ENCODE data around the gene PTPN18.

The PTPN18 gene

DNA sequence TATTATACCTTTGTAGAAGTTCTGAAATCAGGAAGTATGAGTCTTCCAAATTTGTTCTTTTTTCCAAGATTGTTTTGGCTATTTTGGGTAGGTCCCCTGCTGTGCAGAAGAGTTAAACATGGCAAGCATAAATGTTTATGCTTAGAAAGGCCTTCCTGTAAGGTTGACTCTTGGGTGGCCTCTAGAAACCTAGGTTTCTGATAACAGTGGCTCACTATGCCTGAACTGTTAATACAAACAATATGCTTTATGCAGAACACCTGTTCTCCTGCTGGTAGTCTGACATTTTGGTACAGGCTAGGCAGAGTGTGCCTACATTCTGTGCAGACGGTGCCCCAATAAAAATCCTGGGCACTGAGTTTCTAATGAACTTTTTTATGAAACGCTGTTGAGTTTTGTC is 10.1 kb downstream of the PTPN18 start:
- no peak for FAIRE-seq

- FAIRE-seq = no peak
These were observed 10.9 kb downstream of the PTPN18 start for GRCh38 chr2:130366720-130367119.

DNA sequence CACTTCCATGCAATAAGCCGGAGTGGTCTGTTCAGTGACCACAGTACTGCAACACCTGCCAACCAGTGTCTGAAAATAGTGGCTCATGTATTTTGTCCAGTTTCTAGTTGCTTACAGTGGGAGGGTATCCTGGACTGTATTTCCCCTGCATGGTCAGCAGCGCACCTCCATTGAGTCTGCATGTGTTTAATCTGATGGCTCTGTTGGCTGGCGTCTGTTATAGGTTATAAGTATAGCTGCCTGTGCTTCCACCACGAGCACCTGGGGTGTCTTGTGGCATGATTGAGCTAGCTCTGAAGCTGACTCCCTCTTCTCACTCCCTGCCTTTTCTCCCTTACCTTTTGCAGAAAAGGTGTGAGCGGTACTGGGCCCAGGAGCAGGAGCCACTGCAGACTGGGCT is 12.9 kb downstream of the PTPN18 start:
- FAIRE-seq = no peak

DNA sequence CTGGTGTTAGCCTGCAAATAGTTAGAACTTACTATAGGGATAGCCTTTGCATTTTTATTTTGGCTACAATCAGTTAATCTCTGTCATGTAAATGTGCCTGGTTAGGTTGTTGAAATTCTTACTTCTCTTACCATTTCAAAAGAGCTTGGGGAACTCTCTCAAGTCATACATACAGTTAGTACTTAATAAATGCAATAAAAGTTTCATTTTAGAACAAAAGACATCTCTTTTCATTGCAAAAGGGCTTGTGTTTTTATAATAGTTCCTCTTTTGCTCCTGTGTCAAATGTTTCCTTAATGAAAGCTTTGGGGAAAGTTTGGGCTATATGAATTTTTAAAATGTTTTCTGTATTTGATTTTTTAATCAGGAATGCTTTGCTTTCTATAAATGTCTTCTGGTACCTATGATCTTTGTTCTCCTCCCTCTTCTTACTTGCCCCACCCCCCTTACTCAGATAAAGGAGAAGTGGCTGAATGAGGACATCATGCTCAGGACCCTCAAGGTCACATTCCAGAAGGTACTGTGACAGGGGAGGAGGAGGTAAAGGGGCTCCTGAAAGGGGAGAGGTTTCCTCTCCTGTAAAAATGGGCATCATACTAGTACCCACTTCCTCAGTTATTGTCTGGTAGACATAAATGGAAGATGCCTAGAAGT is 13.6 kb downstream of the PTPN18 start:
- no peak for FAIRE-seq

DNA sequence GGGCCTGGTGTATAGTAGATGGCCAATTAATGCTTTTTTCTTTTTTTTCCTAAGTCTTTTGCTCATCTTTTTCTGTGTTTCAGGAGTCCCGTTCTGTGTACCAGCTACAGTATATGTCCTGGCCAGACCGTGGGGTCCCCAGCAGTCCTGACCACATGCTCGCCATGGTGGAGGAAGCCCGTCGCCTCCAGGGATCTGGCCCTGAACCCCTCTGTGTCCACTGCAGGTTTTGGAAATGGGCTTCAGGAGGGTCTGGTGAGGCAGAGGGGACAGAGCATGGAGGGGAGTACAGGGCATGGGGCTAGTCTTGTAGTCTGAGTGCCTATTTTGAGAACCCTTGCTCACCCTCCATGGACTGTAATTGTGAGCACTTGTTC is 14.1 kb downstream of the PTPN18 start:
- no peak for FAIRE-seq

DNA sequence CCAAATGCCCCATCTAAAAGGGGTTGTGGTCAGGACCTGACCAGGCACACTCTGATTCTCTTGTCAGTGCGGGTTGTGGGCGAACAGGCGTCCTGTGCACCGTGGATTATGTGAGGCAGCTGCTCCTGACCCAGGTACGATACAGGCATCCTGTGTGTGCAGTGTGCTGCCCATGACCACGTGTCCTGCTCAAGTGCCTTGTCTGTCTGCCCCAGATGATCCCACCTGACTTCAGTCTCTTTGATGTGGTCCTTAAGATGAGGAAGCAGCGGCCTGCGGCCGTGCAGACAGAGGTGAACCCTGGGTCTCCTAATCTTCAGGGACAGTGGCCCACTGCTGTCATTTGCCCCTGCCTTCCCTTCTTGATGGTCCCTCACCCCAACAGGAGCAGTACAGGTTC is 14.6 kb downstream of the PTPN18 start:
- FAIRE-seq = no peak

DNA sequence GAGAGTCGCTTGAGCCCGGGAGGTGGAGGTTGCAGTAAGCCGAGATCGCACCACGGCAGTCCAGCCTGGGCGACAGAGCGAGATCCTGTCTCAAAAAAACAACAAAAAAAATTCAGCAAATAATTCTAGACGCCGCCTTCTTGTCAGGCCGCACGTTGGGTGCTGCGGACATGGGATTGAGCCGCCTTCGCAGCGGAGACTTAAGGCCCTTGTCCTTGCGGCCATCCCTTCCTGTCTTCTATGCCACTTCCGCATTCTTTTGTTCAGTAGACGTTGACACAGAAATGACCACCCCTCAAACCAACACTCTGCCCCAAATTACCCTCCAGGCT is 15.8 kb downstream of the PTPN18 start:
- no peak for FAIRE-seq

- no peak for FAIRE-seq
These were observed 16.4 kb downstream of the PTPN18 start for GRCh38 chr2:130372055-130372832.

GRCh38 chr2:130372833-130373807 is 17.3 kb downstream of the PTPN18 start:
- FAIRE-seq = no peak

- no peak for FAIRE-seq
These were observed 18.0 kb downstream of the PTPN18 start for GRCh38 chr2:130373808-130374365.

- FAIRE-seq = no peak
These were observed 18.9 kb downstream of the PTPN18 start for GRCh38 chr2:130374587-130375290.

GRCh38 chr2:130375291-130376266 is 19.7 kb downstream of the PTPN18 start:
- no peak for FAIRE-seq

DNA sequence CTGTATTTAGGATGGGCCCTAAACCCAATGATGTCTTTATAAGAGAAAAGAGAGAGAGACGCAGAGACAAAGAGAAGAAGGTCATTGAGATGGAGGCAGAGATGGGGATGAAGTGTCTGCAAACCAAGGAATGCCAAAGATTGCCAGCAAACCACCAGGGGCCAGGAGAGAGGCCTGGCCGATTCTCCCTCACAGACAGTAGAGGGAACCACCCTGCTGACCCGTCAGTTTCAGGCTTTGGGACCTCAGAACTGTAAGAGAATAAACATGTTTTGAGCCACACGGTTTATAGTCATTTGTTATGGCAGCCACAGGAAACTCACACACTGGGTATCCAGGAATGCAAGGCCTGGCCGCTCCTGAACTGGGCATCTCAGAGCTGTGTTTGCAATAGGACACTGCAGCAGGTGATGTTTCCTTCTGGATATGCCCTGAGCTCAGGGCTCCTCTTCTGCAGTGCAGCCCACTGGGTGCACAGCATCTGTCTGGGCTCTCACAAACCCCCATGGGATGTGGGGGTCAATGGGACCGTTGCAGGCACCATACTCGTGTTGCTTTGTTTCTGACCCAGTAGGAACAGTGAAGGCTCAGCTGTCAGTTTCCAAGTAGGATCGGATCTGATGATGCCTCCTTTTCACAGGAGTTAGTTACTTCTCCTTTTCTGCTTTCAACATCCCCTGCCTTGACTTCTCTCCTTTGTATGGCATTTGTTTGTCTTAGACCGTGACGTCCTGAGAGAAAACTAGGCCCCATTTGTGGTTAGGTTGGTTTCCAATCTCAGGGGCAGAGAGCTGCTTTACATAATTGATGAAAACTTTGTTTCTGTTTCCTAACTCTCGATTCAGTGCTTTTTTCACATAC is 20.8 kb downstream of the PTPN18 start:
- no peak for FAIRE-seq

GRCh38 chr2:130377491-130377890 is 21.6 kb downstream of the PTPN18 start:
- FAIRE-seq = no peak

DNA sequence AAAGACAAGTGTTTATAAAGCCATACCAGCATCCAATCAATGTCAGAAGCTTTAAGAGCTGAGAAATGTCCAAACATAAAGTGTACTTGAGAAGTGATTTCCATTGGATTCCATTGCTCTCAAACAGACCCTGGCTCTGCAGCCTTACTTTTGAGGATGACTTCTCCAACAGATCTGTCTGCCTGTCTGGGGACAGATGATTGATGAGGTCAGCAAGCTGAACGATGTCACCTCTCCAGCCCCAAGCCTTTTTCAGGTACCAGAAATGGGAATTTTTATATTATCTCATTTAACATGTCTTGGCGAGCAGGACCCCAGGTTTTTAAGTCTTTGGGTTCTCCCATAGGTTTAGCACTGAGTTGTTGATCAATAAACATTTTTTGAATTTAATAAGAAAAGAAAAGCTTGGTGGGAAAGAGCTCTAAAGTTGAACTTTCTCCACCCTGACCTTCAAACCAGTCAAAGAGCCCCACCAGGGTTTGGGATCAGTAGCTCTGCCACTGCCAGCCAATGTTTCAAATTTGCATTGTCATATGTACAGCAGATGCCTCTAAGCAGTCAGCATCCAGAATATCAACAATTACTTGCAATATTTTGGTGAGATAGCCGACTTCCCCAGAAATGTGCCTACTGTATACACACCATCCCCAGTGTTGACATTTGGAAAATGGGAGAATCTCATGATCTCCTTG is 22.5 kb downstream of the PTPN18 start:
- no peak for FAIRE-seq

- FAIRE-seq = no peak
These were observed 23.0 kb downstream of the PTPN18 start for GRCh38 chr2:130378898-130379214.

GRCh38 chr2:130380096-130380934 is 24.5 kb downstream of the PTPN18 start:
- FAIRE-seq = no peak

DNA sequence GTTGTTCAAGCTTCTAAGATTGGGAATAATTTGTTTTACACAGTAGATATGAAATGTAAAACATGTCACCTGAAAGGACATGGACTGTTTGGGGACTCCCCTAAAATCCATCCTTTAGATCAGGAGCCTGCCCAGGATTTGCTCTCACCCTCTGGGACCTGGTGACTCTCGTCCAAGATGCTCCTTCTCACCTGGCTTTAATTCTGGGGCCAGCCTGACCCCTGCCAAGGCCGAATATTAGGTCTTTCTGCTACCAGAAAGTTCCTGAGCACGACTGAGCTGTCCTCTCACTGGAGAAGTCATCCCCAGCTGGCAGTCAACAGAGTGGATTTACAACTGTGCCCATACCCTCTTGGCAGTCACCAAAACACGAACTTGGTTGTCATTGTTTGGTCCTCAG is 25.3 kb downstream of the PTPN18 start:
- FAIRE-seq = no peak

DNA sequence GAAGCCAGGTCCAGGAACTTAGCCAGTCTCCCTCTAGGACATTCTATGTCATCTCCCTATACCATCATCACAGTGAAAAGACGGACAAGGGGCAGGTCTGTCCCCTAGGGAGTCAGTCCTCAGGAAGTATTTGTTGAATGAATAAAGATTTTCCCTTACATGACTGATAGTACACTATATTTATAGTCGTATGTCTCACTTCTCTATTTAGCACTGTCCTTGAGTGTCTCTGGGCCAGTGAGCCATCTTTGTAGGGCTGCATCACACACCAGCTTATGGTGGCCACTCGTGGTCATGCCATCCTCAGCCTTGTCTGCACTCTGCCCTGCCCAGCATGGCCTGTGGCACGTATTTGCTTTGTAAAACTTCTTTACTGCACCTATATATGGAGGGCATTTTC is 25.8 kb downstream of the PTPN18 start:
- no peak for FAIRE-seq

Measured in A204.1 (cell line).